HG03558 (cell line): ENCODE results near the gene MSI2.

Source experiments
- ATAC-seq: cut with Tn5 transposase; IDR thresholded peaks from one replicate; pipeline ENCODE4 v1.9.1; 2021; ENCODE audit warnings: moderate number of reproducible peaks; ENCODE audit not compliant: unreplicated experiment; ENCODE audit errors: extremely low read depth

Gene MSI2

GRCh38 chr17:57556977-57557376, 300.7 kb downstream of the MSI2 start:
- ATAC-seq, result no peak

- no peak for ATAC-seq
Measured at GRCh38 chr17:57557416-57557815, 301.1 kb downstream of the MSI2 start.

- ATAC-seq, result no peak
Measured at GRCh38 chr17:57557834-57558681, 301.7 kb downstream of the MSI2 start.

GRCh38 chr17:57559226-57559625, 302.9 kb downstream of the MSI2 start:
- ATAC-seq, result no peak

GRCh38 chr17:57559634-57560318, 303.5 kb downstream of the MSI2 start:
- ATAC-seq, result no peak

- ATAC-seq, result no peak
Measured at GRCh38 chr17:57560319-57560705, 304.0 kb downstream of the MSI2 start.

- no peak for ATAC-seq
Measured at GRCh38 chr17:57561072-57561861, 304.9 kb downstream of the MSI2 start.

GRCh38 chr17:57562184-57562698, 305.9 kb downstream of the MSI2 start:
- no peak for ATAC-seq

- ATAC-seq, result no peak
Measured at GRCh38 chr17:57563958-57564357, 307.6 kb downstream of the MSI2 start.

- ATAC-seq, result no peak
Measured at GRCh38 chr17:57565176-57565575, 308.9 kb downstream of the MSI2 start.

- no peak for ATAC-seq
Measured at GRCh38 chr17:57566721-57567120, 310.4 kb downstream of the MSI2 start.

GRCh38 chr17:57567251-57567650, 310.9 kb downstream of the MSI2 start:
- ATAC-seq, result no peak

GRCh38 chr17:57568340-57568739, 312.0 kb downstream of the MSI2 start:
- no peak for ATAC-seq

- no peak for ATAC-seq
Measured at GRCh38 chr17:57569021-57569420, 312.7 kb downstream of the MSI2 start.

GRCh38 chr17:57569853-57570252, 313.5 kb downstream of the MSI2 start:
- no peak for ATAC-seq

- ATAC-seq, result no peak
Measured at GRCh38 chr17:57570724-57571344, 314.5 kb downstream of the MSI2 start.

- no peak for ATAC-seq
Measured at GRCh38 chr17:57572062-57572461, 315.7 kb downstream of the MSI2 start.

GRCh38 chr17:57572600-57572999, 316.3 kb downstream of the MSI2 start:
- ATAC-seq, result no peak

GRCh38 chr17:57574040-57574513, 317.8 kb downstream of the MSI2 start:
- ATAC-seq, result no peak

GRCh38 chr17:57576744-57577143, 320.4 kb downstream of the MSI2 start:
- ATAC-seq, result no peak
